ENCODE data around the gene BCAS1. TPM values are rescaled to one million over a fixed set of nuclear protein-coding genes. Genes with fewer than 3 reads are reported as not detected.

The BCAS1 gene, protein sequence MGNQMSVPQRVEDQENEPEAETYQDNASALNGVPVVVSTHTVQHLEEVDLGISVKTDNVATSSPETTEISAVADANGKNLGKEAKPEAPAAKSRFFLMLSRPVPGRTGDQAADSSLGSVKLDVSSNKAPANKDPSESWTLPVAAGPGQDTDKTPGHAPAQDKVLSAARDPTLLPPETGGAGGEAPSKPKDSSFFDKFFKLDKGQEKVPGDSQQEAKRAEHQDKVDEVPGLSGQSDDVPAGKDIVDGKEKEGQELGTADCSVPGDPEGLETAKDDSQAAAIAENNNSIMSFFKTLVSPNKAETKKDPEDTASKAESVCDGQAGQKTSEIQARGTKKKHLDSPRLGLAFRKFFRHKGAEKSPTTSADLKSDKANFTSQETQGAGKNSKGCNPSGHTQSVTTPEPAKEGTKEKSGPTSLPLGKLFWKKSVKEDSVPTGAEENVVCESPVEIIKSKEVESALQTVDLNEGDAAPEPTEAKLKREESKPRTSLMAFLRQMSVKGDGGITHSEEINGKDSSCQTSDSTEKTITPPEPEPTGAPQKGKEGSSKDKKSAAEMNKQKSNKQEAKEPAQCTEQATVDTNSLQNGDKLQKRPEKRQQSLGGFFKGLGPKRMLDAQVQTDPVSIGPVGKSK
- 0.04 TPM in 1 of 2 replicates, not detected in the other for total RNA-seq

DNA sequence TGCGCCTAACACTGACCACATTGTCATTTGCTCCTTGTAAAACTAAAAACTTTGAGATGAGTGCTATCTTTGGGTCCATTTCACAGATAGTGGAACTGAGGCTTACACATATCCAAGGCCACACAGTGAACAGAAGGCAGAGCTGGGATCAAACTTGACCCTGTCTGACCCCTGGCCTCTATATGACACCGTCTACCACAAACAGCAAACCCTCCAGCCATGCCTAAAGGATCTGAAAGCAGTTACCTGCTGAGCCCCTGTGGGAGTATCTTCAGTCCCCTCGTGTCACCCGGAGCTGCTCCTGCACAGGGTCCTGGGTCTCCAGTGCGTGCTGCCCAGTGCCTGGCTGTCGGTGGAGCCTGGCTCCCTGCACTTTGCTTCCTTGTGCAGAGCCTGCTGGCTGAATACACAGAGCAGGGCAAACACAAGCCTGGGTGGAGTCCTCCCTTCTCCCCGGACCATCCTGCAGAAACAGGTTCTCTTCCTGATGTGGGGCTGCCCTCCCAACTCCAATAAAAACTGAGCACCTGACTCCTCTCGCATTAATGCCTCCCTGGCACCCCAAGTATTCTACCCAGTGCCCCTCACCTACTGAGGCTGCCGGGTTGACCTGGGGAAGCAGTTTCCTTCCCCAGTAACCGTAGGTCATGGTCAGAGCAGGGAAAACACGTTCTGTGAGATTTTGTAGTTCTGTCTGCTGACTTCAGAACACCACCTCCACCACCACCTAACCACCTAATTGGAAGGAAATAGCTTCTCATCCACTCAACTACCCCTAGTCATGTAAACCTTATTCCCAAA lies at the start of gene BCAS1:
BCAS1 (minus strand) TSS at position 408 of the 801 bp plus-strand sequence. CDS start 11,876 bp downstream, outside the sequence.
- TF ChIP-seq, protein P1, sequence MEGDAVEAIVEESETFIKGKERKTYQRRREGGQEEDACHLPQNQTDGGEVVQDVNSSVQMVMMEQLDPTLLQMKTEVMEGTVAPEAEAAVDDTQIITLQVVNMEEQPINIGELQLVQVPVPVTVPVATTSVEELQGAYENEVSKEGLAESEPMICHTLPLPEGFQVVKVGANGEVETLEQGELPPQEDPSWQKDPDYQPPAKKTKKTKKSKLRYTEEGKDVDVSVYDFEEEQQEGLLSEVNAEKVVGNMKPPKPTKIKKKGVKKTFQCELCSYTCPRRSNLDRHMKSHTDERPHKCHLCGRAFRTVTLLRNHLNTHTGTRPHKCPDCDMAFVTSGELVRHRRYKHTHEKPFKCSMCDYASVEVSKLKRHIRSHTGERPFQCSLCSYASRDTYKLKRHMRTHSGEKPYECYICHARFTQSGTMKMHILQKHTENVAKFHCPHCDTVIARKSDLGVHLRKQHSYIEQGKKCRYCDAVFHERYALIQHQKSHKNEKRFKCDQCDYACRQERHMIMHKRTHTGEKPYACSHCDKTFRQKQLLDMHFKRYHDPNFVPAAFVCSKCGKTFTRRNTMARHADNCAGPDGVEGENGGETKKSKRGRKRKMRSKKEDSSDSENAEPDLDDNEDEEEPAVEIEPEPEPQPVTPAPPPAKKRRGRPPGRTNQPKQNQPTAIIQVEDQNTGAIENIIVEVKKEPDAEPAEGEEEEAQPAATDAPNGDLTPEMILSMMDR (IDR thresholded peaks at IDR 0.05; ENCODE audit: insufficient read depth, low read length, poor library complexity, severe bottlenecking): no peak
- DNase-seq (ENCODE audit: low read depth): no peak
- Histone ChIP-seq H3K36me3 (ENCODE audit: control insufficient read depth, insufficient read depth, low read length) (no peaks in the 10 kb centered on the region), H3K4me3 (ENCODE audit: low read depth, low read length) (no peak within 1 kb of the TSS), H3K27me3 (ENCODE audit: control insufficient read depth, insufficient read depth, low read length) (no peaks in the 10 kb centered on the region)

DNA sequence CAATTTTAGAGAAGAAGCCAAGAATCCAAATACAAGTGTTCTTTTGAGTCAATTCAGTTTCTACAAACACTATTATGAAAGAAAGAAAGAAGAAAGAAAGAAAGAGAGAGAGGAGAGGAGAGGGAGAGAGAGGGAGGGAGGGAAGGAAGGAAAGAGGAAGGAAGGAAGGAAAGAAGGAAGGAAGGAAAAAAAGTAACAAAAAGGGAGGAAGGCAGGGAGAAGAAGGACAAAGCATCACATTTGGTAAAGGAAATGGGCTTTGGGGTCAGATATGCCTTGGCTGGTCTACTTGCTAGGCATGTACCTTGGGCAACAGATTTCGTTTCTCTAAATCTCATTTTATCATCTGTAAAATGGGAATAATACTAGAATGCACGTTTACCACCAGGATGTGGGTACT lies 49.4 kb upstream of the BCAS1 start:
- DNase-seq (ENCODE audit: low read depth): no peak
- no peak overlapping the region for H3K4me3 ChIP-seq (ENCODE audit: low read depth, low read length)
- TF ChIP-seq, protein P1 (IDR thresholded peaks at IDR 0.05; ENCODE audit: insufficient read depth, low read length, poor library complexity, severe bottlenecking): no peak
- H3K27me3 ChIP-seq (ENCODE audit: control insufficient read depth, insufficient read depth, low read length): no peaks in the 10 kb centered on the region
- no peaks in the 10 kb centered on the region for H3K36me3 ChIP-seq (ENCODE audit: control insufficient read depth, insufficient read depth, low read length)

DNA sequence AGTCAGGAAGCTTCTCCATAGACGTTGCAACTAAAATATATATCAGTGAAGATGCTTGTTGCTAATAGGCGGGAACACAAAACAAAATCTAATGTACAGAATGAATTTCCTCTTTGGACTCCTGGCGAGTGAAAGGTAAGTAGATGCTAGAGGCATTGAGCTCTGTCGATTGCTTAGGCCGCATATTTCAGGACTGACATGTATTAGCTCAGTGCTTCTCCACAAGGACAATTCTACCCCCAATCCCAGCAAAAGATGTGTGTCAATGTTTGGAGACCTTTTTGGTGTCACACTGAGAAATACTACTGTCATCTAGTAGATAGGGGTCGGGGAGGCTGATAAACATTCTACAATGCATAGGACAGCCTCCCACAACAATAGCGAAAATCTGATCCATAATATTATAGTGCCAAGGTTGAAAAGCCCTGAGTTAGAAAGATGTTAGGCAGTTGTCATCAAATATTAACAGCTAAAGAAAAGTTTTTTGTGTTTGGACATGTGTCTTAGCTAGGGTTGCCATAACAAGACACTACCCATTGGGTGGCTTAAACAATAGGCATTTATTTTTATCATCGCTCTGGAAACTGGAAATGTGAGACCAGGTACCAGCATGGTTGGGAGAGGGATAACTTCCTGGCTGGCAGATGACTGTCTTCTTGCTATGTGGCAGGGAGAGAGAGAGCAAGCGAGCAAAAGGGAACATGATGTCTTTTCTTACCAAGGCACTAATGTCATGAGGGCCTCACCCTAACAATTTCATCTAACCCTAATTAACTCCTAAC lies 48.0 kb upstream of the BCAS1 start:
- no peak overlapping the region for H3K4me3 ChIP-seq (ENCODE audit: low read depth, low read length)
- no peak for DNase-seq (ENCODE audit: low read depth)

DNA sequence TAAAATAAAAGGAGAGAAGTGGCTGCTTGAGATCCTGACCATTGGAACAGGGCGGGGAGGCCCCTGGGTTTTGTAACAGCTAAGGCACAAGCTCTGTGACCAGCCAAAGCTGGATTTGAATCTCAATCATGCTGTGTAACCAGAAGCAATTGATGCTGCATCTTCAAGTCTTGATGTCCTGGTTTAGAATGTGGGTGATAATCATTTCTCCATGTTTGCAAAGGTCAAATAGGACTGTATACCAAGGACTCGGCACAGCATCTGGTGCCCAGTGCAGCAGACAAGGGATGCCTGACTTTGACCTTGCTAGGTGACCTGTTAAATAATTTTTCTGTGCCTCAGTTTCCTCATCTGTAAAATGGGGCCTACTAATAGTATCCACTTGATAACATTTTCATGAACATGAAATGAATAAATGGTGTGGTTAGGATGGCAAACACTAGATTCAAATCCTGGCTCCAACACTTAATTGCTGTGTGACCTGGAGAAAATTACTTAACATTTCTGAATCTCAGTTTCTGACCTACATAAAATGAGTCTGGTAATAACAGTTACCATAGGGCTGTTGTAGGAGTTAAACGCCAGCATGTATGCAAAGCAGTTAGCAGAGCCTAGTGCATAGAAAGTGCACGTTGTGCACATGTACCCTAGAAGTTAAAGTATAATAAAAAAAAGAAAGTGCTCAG lies 46.3 kb upstream of the BCAS1 start:
- no peaks in the 10 kb centered on the region for H3K27me3 ChIP-seq (ENCODE audit: control insufficient read depth, insufficient read depth, low read length)
- H3K36me3 ChIP-seq (ENCODE audit: control insufficient read depth, insufficient read depth, low read length): no peaks in the 10 kb centered on the region
- no peak for DNase-seq (ENCODE audit: low read depth)
- TF ChIP-seq, protein P1 (IDR thresholded peaks at IDR 0.05; ENCODE audit: insufficient read depth, low read length, poor library complexity, severe bottlenecking): no peak
- no peak overlapping the region for H3K4me3 ChIP-seq (ENCODE audit: low read depth, low read length)

More for the DNA sequence above, 48.0 kb upstream of the BCAS1 start:
- H3K36me3 ChIP-seq (ENCODE audit: control insufficient read depth, insufficient read depth, low read length): no peaks in the 10 kb centered on the region
- no peaks in the 10 kb centered on the region for H3K27me3 ChIP-seq (ENCODE audit: control insufficient read depth, insufficient read depth, low read length)
- TF ChIP-seq, protein P1 (IDR thresholded peaks at IDR 0.05; ENCODE audit: insufficient read depth, low read length, poor library complexity, severe bottlenecking): no peak

Data from kidney epithelial cell (primary cell).